Prostate gland (tissue), 2 donors: Measurements from ENCODE around the gene DNAH5. TPM values are rescaled to one million over a fixed set of nuclear protein-coding genes. Genes with fewer than 3 reads are reported as not detected.

Source experiments
- DNase-seq: peaks from one replicate; pipeline ENCODE4 v3.0.0-alpha.2; 2019; ENCODE audit warnings: low spot score
- H3K27ac ChIP-seq, 2 donors: fragments of 200-600 bp; sonication (generic); 2 replicates each; pipeline ENCODE4 v1.5.1; 2017 to 2019
- H3K27me3 ChIP-seq: fragments of 200-600 bp; sonication (generic); replicated peaks from 2 replicates; pipeline ENCODE4 v1.5.1; 2019; ENCODE audit not compliant: insufficient read depth
- H3K36me3 ChIP-seq, 2 donors: fragments of 200-600 bp; sonication (generic); 1 replicate in 1 of 2; 2 replicates in 1 of 2; pipeline versions ENCODE4 v1.5.1 to v1.8.1; 2017 to 2019
- H3K4me1 ChIP-seq: fragments of 200-600 bp; sonication (generic); replicated peaks from 2 replicates; pipeline ENCODE4 v1.5.1; 2019
- H3K4me3 ChIP-seq, 2 donors: fragments of 200-600 bp; sonication (generic); 2 replicates each; pipeline ENCODE4 v1.5.1; 2017 to 2019
- H3K9me3 ChIP-seq: fragments of 200-600 bp; sonication (generic); 2 replicates; pipeline ENCODE4 v1.5.1; 2017
- POLR2A ChIP-seq: fragments of 450-650 bp; IDR thresholded peaks from one replicate; pipeline ENCODE4 v1.6.1; 2016; ENCODE audit warnings: antibody characterized with exemption, mild to moderate bottlenecking
- POLR2AphosphoS5 ChIP-seq: sonication (generic); formaldehyde crosslinking; IDR thresholded peaks from one replicate; pipeline ENCODE4 v1.6.1; 2017; ENCODE audit warnings: antibody characterized with exemption
- WGBS: methylation state at CpG from one replicate; pipeline ENCODE4 v1.1.5; 2018; 5-methylcytosine and 5-hydroxymethylcytosine counted together
- intact Hi-C: fragments of 100-400 bp; cut with DNase I; formaldehyde crosslinking; loops from one replicate; pipeline ENCODE4 v1.14.2; 2022
- total RNA-seq, 2 donors: library from RNA; depleted of rRNA; stranded (reverse); fragments of >200 nt; gene quantifications; one replicate each; pipeline ENCODE4 v1.1.0, GENCODE V29; 2016
- TF ChIP-seq, protein P1 (sequence below), 4 experiments: fragments of 200-600 bp in 2 of 4; fragments of 450-650 bp in 2 of 4; sonication (generic) in 2 of 4; IDR thresholded peaks; 1 replicate in 3 of 4; 2 replicates in 1 of 4; pipeline ENCODE4 v1.5.1; 2016 to 2019; ENCODE audit warnings: antibody characterized with exemption in 4 of 4, mild to moderate bottlenecking in 2 of 4, moderate library complexity in 2 of 4

The DNAH5 gene
- total RNA-seq, 2 donors from 2014 or later: 3.7 to 6.8 TPM

DNA sequence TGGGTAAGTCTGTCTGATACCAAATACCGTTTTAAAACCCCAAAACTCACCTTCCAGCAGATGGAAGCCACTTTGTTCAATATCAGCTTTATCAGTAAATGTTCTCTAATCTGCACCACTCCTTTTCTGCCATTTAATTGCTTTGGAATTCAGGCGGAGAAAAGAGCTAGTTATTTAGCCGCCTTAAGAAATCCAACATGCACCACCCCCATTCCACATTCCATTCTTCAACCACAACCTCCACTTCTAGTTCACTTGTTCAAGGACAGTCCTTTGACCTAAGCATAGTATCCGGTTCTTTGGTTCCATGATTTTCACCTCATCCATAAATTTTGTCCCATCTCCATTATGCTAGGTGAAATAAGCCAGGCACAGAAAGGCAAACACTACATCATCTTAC, 240.1 kb downstream of the DNAH5 start:
- intact Hi-C loops: no loop called here
- Histone ChIP-seq H3K27ac (no peak overlapping the region), H3K27me3 (no peaks in the 10 kb centered on the region), H3K4me3 (no peak overlapping the region), H3K36me3 (no peaks in the 10 kb centered on the region), H3K4me1 (no peaks in the 10 kb centered on the region), H3K9me3 (no peaks in the 10 kb centered on the region)
- 60% methylated on average over 4 of the region's 4 CpGs for WGBS
- no peak for DNase-seq
- TF ChIP-seq POLR2AphosphoS5: no peak
- no peak for TF ChIP-seq POLR2A
- TF ChIP-seq, protein P1, sequence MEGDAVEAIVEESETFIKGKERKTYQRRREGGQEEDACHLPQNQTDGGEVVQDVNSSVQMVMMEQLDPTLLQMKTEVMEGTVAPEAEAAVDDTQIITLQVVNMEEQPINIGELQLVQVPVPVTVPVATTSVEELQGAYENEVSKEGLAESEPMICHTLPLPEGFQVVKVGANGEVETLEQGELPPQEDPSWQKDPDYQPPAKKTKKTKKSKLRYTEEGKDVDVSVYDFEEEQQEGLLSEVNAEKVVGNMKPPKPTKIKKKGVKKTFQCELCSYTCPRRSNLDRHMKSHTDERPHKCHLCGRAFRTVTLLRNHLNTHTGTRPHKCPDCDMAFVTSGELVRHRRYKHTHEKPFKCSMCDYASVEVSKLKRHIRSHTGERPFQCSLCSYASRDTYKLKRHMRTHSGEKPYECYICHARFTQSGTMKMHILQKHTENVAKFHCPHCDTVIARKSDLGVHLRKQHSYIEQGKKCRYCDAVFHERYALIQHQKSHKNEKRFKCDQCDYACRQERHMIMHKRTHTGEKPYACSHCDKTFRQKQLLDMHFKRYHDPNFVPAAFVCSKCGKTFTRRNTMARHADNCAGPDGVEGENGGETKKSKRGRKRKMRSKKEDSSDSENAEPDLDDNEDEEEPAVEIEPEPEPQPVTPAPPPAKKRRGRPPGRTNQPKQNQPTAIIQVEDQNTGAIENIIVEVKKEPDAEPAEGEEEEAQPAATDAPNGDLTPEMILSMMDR (IDR thresholded peaks at IDR 0.05): no peak

DNA sequence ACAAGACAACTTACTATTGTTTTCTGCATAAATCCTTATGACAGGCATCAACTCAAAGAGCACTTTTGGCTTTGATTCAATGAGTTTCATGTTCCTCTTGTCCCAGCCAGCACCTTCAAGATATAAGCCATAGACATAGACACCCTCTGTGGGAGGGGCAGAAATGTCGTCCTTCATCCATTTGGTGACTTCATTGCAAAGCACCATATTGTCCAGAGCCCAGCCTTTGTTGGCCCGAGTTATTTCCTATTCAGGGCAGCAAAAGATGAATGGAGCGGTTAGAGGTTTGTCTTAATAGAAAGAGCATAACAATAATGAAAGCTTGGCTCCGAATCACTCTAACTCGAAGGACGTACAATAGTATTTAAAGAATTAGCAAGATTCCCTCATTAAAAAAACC, 243.9 kb downstream of the DNAH5 start:
- Histone ChIP-seq H3K36me3 (no peaks in the 10 kb centered on the region), H3K4me3 (no peak overlapping the region), H3K9me3 (no peaks in the 10 kb centered on the region), H3K27ac (no peak overlapping the region), H3K4me1 (no peaks in the 10 kb centered on the region), H3K27me3 (no peaks in the 10 kb centered on the region)
- intact Hi-C loops: no loop called here
- TF ChIP-seq POLR2AphosphoS5 (no peak), POLR2A (no peak)
- TF ChIP-seq, protein P1 (IDR thresholded peaks at IDR 0.05): no peak
- no peak for DNase-seq
- WGBS: 89% methylated on average over 6 of the region's 6 CpGs

DNA sequence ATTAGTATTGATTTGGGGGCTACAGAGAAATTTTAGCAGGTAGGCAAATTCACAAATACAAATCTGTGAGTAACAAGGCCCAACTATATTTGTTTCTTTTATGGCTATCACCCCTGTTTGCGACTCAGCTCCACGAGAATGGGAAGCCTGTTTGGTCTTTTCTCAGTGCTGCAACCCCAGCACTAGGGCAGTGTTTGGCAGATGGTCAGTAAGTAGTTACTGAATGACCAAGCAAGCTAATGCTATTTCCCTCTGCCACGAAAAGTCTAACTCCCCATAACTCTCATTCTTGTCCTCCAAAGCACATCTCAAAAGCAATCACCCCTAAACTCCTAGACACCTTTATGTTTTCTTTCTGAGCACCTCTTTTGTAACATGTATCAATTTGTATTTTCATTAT, 245.6 kb downstream of the DNAH5 start:
- H3K36me3 ChIP-seq: no peaks in the 10 kb centered on the region
- 62% methylated on average over 3 of the region's 3 CpGs for WGBS
- no peak overlapping the region for H3K27ac ChIP-seq
- H3K27me3 ChIP-seq: no peaks in the 10 kb centered on the region
- DNase-seq: no peak
- no peaks in the 10 kb centered on the region for H3K9me3 ChIP-seq
- TF ChIP-seq POLR2A (no peak), POLR2AphosphoS5 (no peak)
- TF ChIP-seq, protein P1 (IDR thresholded peaks at IDR 0.05): no peak
- intact Hi-C loops: no loop called here
- no peaks in the 10 kb centered on the region for H3K4me1 ChIP-seq
- no peak overlapping the region for H3K4me3 ChIP-seq

DNA sequence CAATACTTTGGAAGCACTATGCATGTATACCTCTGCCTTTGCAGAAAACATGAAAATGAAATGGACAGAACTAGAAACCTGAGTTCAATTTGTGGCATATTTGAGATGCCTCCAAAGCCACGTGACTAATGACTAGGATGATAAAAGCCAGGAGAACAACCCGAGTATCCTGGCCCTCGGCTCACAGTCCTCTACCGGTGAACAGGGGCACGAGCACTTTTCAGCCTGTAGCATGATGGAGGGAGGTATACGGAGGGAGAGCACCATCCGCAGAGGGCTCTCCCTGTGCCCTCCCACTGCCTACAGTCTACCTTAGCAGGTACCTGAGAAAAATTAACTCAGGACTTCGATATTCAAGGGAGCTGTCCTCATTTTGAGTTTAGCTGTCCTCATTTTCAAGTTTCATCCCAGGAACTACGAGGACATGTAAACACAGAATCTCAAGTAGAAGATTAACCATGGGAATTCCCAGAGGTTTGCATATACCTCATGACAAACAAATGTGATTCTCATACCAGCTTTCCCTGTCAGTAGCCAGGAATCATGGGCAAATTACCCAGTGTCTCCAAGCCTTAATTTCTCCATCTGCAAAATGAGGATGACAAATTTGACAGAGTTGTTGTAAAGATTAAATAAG, 249.3 kb downstream of the DNAH5 start:
- no peak overlapping the region for H3K4me3 ChIP-seq
- no peaks in the 10 kb centered on the region for H3K9me3 ChIP-seq
- TF ChIP-seq POLR2A (no peak), POLR2AphosphoS5 (no peak)
- TF ChIP-seq, protein P1 (IDR thresholded peaks at IDR 0.05): no peak
- no peaks in the 10 kb centered on the region for H3K36me3 ChIP-seq
- intact Hi-C loops: no loop called here
- H3K27ac ChIP-seq: no peak overlapping the region
- H3K4me1 ChIP-seq: no peaks in the 10 kb centered on the region
- DNase-seq: no peak
- WGBS: 47% methylated on average over 9 of the region's 9 CpGs
- H3K27me3 ChIP-seq: no peaks in the 10 kb centered on the region

DNA sequence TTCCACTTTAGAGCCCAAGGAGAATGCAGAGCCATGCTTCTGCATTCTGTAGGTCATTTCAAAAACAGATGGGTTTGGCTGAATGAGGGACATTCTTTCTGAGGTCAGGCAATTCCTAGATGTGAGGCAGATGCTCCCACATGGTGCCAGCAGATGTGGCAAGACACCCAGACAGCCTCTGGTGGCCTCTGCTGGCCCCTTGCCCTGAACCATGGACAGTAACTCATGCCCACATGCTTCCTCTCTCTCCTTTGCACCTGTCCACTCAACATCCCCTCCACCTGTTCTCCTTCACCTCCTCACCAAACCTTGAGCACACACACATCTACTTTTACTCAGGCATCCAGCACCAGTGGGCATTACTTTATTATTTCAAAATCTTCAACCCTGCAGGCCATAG, 252.3 kb downstream of the DNAH5 start:
- no peaks in the 10 kb centered on the region for H3K36me3 ChIP-seq

More for the DNA sequence above, 252.3 kb downstream of the DNAH5 start:
- no peak for DNase-seq
- H3K4me3 ChIP-seq: no peak overlapping the region
- H3K9me3 ChIP-seq: no peaks in the 10 kb centered on the region
- intact Hi-C loops: no loop called here
- no peak for TF ChIP-seq POLR2A
- TF ChIP-seq POLR2AphosphoS5: no peak
- TF ChIP-seq, protein P1 (IDR thresholded peaks at IDR 0.05): no peak
- H3K27me3 ChIP-seq: no peaks in the 10 kb centered on the region
- no peaks in the 10 kb centered on the region for H3K4me1 ChIP-seq
- H3K27ac ChIP-seq: no peak overlapping the region
